K562 (cell line): ENCODE data around the gene ST6GALNAC3.

ENCODE experiments used
- CREB3 ChIP-seq: fragments of 450-650 bp; conservative IDR thresholded peaks from 2 replicates; pipeline ENCODE4 v1.6.1; 2016; ENCODE audit warnings: missing genetic modification characterization, low read depth, mild to moderate bottlenecking, missing compliant biosample characterization, moderate library complexity
- TRIM28 ChIP-seq: fragments of 450-650 bp; IDR thresholded peaks from 2 replicates; pipeline ENCODE4 v1.6.1; 2017
- ZNF354B ChIP-seq: fragments of 250-450 bp; sonication (Bioruptor Pico); IDR thresholded peaks from 2 replicates; pipeline ENCODE4 v1.4.0; 2020

- TF ChIP-seq TRIM28 (no peak), ZNF354B (CRISPR knock-in tag) (no peak), CREB3 (tag) (no peak)
These were observed 268.8 kb downstream of the ST6GALNAC3 start for GRCh38 chr1:76343356-76343755.
